ENCODE measurements around the gene SULT1C3.

- TF ChIP-seq, protein P1, sequence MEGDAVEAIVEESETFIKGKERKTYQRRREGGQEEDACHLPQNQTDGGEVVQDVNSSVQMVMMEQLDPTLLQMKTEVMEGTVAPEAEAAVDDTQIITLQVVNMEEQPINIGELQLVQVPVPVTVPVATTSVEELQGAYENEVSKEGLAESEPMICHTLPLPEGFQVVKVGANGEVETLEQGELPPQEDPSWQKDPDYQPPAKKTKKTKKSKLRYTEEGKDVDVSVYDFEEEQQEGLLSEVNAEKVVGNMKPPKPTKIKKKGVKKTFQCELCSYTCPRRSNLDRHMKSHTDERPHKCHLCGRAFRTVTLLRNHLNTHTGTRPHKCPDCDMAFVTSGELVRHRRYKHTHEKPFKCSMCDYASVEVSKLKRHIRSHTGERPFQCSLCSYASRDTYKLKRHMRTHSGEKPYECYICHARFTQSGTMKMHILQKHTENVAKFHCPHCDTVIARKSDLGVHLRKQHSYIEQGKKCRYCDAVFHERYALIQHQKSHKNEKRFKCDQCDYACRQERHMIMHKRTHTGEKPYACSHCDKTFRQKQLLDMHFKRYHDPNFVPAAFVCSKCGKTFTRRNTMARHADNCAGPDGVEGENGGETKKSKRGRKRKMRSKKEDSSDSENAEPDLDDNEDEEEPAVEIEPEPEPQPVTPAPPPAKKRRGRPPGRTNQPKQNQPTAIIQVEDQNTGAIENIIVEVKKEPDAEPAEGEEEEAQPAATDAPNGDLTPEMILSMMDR (IDR thresholded peaks at IDR 0.05), result no peak
- no peak for TF ChIP-seq MYC (IDR thresholded peaks at IDR 0.05; ENCODE audit: borderline replicate concordance, low read length)
- TF ChIP-seq KDM5A (IDR thresholded peaks at IDR 0.05), result no peak
- TF ChIP-seq ZNF302 (CRISPR knock-in tag; IDR thresholded peaks at IDR 0.05), result no peak
- no peak for TF ChIP-seq EP300 (IDR thresholded peaks at IDR 0.05)
These were observed 3.8 kb downstream of the SULT1C3 start for GRCh38 chr2:108243566-108243965.

All from A549 (cell line).